Measurements from ENCODE around the gene GK.
"Not testable (repeated sequence)": the region's sequence is repeated elsewhere in the genome, so short reads cannot be mapped to it uniquely, and the experiment has no call there.

The GK gene

DNA sequence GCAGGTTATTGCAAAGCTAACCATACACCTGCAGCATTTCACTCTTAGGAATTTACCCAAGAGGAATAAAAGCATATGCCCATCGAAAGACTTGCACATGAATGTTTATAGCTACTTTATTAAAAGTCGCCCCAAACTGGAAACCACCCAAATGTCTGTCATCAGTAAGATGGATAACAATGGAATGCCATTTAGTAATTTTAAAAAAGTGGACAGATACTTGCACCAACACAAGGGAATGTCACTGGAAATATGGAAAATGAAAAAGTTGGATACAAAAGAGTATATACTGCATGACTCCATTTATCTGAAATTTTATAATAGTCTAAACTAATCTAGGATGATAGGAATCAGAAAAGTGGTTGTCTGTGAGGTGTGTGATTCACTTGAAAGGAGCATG is 12.9 kb downstream of the GK start:
- POLR2A ChIA-PET: no interaction called here
- TF ChIP-seq ZFP41 (tag by site-specific recombination; IDR thresholded peaks at IDR 0.05; ENCODE audit: borderline replicate concordance) (no peak), ZNF571 (tag by site-specific recombination; IDR thresholded peaks at IDR 0.05) (no peak), ZNF404 (tag by site-specific recombination; IDR thresholded peaks at IDR 0.05) (no peak), PRDM4 (tag by site-specific recombination; IDR thresholded peaks at IDR 0.05) (no peak), BCL11A (tag by site-specific recombination; IDR thresholded peaks at IDR 0.05; ENCODE audit: low read depth) (no peak), ZSCAN5A (tag by site-specific recombination; IDR thresholded peaks at IDR 0.05) (no peak), ZNF704 (tag by site-specific recombination; IDR thresholded peaks at IDR 0.05) (no peak), TCF7L2 (IDR thresholded peaks at IDR 0.05; ENCODE audit: borderline replicate concordance, low read depth, low read length) (no peak), ZNF777 (tag by site-specific recombination; IDR thresholded peaks at IDR 0.05; ENCODE audit: borderline replicate concordance) (no peak), MEIS1 (CRISPR knock-in tag; IDR thresholded peaks at IDR 0.05; ENCODE audit: borderline replicate concordance) (no peak)
- TF ChIP-seq, protein P1, sequence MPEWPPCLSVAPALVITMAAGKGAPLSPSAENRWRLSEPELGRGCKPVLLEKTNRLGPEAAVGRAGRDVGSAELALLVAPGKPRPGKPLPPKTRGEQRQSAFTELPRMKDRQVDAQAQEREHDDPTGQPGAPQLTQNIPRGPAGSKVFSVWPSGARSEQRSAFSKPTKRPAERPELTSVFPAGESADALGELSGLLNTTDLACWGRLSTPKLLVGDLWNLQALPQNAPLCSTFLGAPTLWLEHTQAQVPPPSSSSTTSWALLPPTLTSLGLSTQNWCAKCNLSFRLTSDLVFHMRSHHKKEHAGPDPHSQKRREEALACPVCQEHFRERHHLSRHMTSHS (tag by site-specific recombination; IDR thresholded peaks at IDR 0.05): no peak
- TF ChIP-seq, protein P2, sequence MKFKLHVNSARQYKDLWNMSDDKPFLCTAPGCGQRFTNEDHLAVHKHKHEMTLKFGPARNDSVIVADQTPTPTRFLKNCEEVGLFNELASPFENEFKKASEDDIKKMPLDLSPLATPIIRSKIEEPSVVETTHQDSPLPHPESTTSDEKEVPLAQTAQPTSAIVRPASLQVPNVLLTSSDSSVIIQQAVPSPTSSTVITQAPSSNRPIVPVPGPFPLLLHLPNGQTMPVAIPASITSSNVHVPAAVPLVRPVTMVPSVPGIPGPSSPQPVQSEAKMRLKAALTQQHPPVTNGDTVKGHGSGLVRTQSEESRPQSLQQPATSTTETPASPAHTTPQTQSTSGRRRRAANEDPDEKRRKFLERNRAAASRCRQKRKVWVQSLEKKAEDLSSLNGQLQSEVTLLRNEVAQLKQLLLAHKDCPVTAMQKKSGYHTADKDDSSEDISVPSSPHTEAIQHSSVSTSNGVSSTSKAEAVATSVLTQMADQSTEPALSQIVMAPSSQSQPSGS (tag by site-specific recombination; IDR thresholded peaks at IDR 0.05; ENCODE audit: low read depth): no peak
- TF ChIP-seq, protein P3, sequence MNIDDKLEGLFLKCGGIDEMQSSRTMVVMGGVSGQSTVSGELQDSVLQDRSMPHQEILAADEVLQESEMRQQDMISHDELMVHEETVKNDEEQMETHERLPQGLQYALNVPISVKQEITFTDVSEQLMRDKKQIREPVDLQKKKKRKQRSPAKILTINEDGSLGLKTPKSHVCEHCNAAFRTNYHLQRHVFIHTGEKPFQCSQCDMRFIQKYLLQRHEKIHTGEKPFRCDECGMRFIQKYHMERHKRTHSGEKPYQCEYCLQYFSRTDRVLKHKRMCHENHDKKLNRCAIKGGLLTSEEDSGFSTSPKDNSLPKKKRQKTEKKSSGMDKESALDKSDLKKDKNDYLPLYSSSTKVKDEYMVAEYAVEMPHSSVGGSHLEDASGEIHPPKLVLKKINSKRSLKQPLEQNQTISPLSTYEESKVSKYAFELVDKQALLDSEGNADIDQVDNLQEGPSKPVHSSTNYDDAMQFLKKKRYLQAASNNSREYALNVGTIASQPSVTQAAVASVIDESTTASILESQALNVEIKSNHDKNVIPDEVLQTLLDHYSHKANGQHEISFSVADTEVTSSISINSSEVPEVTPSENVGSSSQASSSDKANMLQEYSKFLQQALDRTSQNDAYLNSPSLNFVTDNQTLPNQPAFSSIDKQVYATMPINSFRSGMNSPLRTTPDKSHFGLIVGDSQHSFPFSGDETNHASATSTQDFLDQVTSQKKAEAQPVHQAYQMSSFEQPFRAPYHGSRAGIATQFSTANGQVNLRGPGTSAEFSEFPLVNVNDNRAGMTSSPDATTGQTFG (tag by site-specific recombination; IDR thresholded peaks at IDR 0.05; ENCODE audit: borderline replicate concordance): no peak
- H3K4me3 ChIP-seq (ENCODE audit: low read depth, low read length): no peak overlapping the region

GRCh38 chrX:30668581-30668980 is 15.4 kb downstream of the GK start:
- ChIA-PET CTCF (no interaction called here), POLR2A (no interaction called here)
- Histone ChIP-seq H3K4me1 (ENCODE audit: control insufficient read depth, insufficient read depth, low read length) (no peaks in the 10 kb centered on the region), H3K36me3 (ENCODE audit: control insufficient read depth in 2 of 2, insufficient read depth in 1 of 2, low read length in 2 of 2) (peaks cover 0 to 39% of the 10 kb centered on the region in 2 experiments; a peak in 2 of 3 replicates), H3K4me3 (ENCODE audit: low read depth, low read length) (no peak overlapping the region), H3K9me3 (ENCODE audit: control insufficient read depth, insufficient read depth, low read depth, low read length) (no peaks in the 10 kb centered on the region), H3K27ac (ENCODE audit: extremely low read depth, low read depth, low read length) (no peak overlapping the region)
- no peak for TF ChIP-seq ZNF768 (tag by site-specific recombination; IDR thresholded peaks at IDR 0.05)
- TF ChIP-seq ZNF138 (tag by site-specific recombination; IDR thresholded peaks at IDR 0.05; ENCODE audit: borderline replicate concordance): no peak
- no peak for TF ChIP-seq KLF1 (tag by site-specific recombination; IDR thresholded peaks at IDR 0.05)
- peak; percentile 58 for TF ChIP-seq PRDM1 (tag by site-specific recombination; IDR thresholded peaks at IDR 0.05)
- no peak for TF ChIP-seq ZNF394 (tag by site-specific recombination; IDR thresholded peaks at IDR 0.05; ENCODE audit: borderline replicate concordance)
- TF ChIP-seq ZNF510 (tag by site-specific recombination; IDR thresholded peaks at IDR 0.05; ENCODE audit: insufficient replicate concordance): no peak

More for the DNA sequence above, 12.9 kb downstream of the GK start:
- no peaks in the 10 kb centered on the region for H3K9me3 ChIP-seq (ENCODE audit: control insufficient read depth, insufficient read depth, low read depth, low read length)
- no peak overlapping the region for H3K27ac ChIP-seq (ENCODE audit: extremely low read depth, low read depth, low read length)
- peaks cover 0 to 32% of the 10 kb centered on the region in 2 experiments; a peak in 2 of 3 replicates for H3K36me3 ChIP-seq (ENCODE audit: control insufficient read depth in 2 of 2, insufficient read depth in 1 of 2, low read length in 2 of 2)
- CTCF ChIA-PET: no interaction called here
- no peaks in the 10 kb centered on the region for H3K4me1 ChIP-seq (ENCODE audit: control insufficient read depth, insufficient read depth, low read length)

- H3K4me1 ChIP-seq (ENCODE audit: control insufficient read depth, insufficient read depth, low read length); H3K9me3 ChIP-seq (ENCODE audit: control insufficient read depth, insufficient read depth, low read depth, low read length); H3K4me3 ChIP-seq (ENCODE audit: low read depth, low read length); CTCF ChIA-PET; H3K27ac ChIP-seq (ENCODE audit: extremely low read depth, low read depth, low read length): not testable (repeated sequence)
- peaks cover 0 to 39% of the 10 kb centered on the region in 2 experiments; a peak in 2 of 3 replicates for H3K36me3 ChIP-seq (ENCODE audit: control insufficient read depth in 2 of 2, insufficient read depth in 1 of 2, low read length in 2 of 2)
- POLR2A ChIA-PET: interaction anchor here (0.7 kb wide), 1 partner anchor 77 kb away, joined by 7 read pairs; no protein-coding TSS in a partner anchor
These were observed 18.0 kb downstream of the GK start for GRCh38 chrX:30671189-30671588.

All from HEK293 (cell line).